B cell (primary cell): Measurements from ENCODE around the gene LARGE1. TPM values are rescaled to one million over a fixed set of nuclear protein-coding genes. Genes with fewer than 3 reads are reported as not detected.

ENCODE experiments used
- ATAC-seq: fragments of 200-7000 bp; cut with Tn5 transposase; one replicate; pipeline ENCODE4 v1.10.0; 2021; ENCODE audit warnings: low read depth, mild to moderate bottlenecking, moderate number of reproducible peaks, moderate library complexity
- CTCF ChIA-PET: fragments of 350-600 bp; sonication (Branson Sonifier 250); formaldehyde crosslinking; loops from one replicate; lab custom pipeline; 2021; ENCODE audit warnings: antibody characterized with exemption, inconsistent platforms; lab: Charles Lee
- POLR2A ChIA-PET: fragments of 350-600 bp; sonication (Branson Sonifier 250); formaldehyde crosslinking; loops from one replicate; lab custom pipeline; 2021; ENCODE audit warnings: antibody characterized with exemption; lab: Charles Lee
- DNase-seq: peaks from one replicate; pipeline ENCODE4 v3.0.0; 2013
- H2AFZ ChIP-seq: 2 replicates; pipeline ENCODE4 v1.6.1; 2012; ENCODE audit warnings: mild to moderate bottlenecking, low read depth, low read length; ENCODE audit not compliant: insufficient read depth, poor library complexity, severe bottlenecking
- H3K27ac ChIP-seq, 2 donors: 1 replicate in 1 of 2; 2 replicates in 1 of 2; pipeline ENCODE4 v1.5.1; 2012 to 2013; ENCODE audit warnings: low read length in 2 of 2, mild to moderate bottlenecking in 2 of 2, moderate library complexity in 1 of 2
- H3K27me3 ChIP-seq, 4 experiments: fragments of 200-600 bp in 1 of 4; sonication (generic) in 1 of 4; replicated peaks in 1 of 4; 1 replicate in 2 of 4; 2 replicates in 2 of 4; pipeline versions ENCODE4 v1.6.1 to v1.7.0; 2013 to 2016; ENCODE audit warnings: low read length in 3 of 4, mild to moderate bottlenecking in 2 of 4, mixed read lengths in 1 of 4, moderate library complexity in 1 of 4; ENCODE audit not compliant: insufficient read depth in 4 of 4, control insufficient read depth in 3 of 4; ENCODE audit errors: control extremely low read depth in 1 of 4
- H3K36me3 ChIP-seq, 2 experiments: replicated peaks in 1 of 2; 1 replicate in 1 of 2; 2 replicates in 1 of 2; pipeline versions ENCODE4 v1.6.1 to v1.7.1; 2013; ENCODE audit warnings: low read length in 1 of 2; ENCODE audit not compliant: insufficient read depth in 2 of 2, control insufficient read depth in 1 of 2; ENCODE audit errors: control extremely low read depth in 1 of 2, extremely low read depth in 1 of 2
- H3K4me1 ChIP-seq, 2 donors: fragments of 200-600 bp in 1 of 2; sonication (generic) in 1 of 2; 1 replicate in 1 of 2; 2 replicates in 1 of 2; pipeline versions ENCODE4 v1.5.1 to v1.6.1; 2013 to 2017; ENCODE audit warnings: low read length in 2 of 2; ENCODE audit not compliant: control insufficient read depth in 2 of 2, insufficient read depth in 2 of 2
- H3K4me2 ChIP-seq: replicated peaks from 2 replicates; pipeline ENCODE3; 2012; ENCODE audit warnings: mild to moderate bottlenecking, low read depth, low read length; ENCODE audit not compliant: poor library complexity, severe bottlenecking
- H3K4me3 ChIP-seq, 5 experiments: fragments of 200-600 bp in 1 of 5; sonication (generic) in 1 of 5; 1 replicate in 3 of 5; 2 replicates in 2 of 5; pipeline versions ENCODE4 v1.5.1 to v1.7.0; 2011 to 2016; ENCODE audit warnings: low read length in 4 of 5, mild to moderate bottlenecking in 4 of 5, low read depth in 2 of 5, control low read depth in 1 of 5, moderate library complexity in 1 of 5; ENCODE audit not compliant: insufficient read depth in 1 of 5; ENCODE audit errors: control extremely low read depth in 1 of 5, extremely low read depth in 1 of 5
- H3K79me2 ChIP-seq: fragments of 200-600 bp; sonication (generic); one replicate; pipeline ENCODE4 v1.6.0; 2016; ENCODE audit warnings: low read length; ENCODE audit not compliant: control insufficient read depth, insufficient read depth
- H3K9ac ChIP-seq: fragments of 200-600 bp; sonication (generic); 2 replicates; pipeline ENCODE4 v1.6.1; 2017; ENCODE audit warnings: mild to moderate bottlenecking, low read length, moderate library complexity
- H3K9me3 ChIP-seq, 3 donors: one replicate each; pipeline versions ENCODE4 v1.6.1 to v1.7.1; 2013; ENCODE audit warnings: low read length in 2 of 3; ENCODE audit not compliant: control insufficient read depth in 2 of 3, insufficient read depth in 1 of 3; ENCODE audit errors: control extremely low read depth in 1 of 3
- H4K20me1 ChIP-seq: 2 replicates; pipeline ENCODE4 v1.6.0; 2012; ENCODE audit warnings: mild to moderate bottlenecking, low read length; ENCODE audit not compliant: insufficient read depth, control insufficient read depth, poor library complexity, severe bottlenecking
- H3K27ac Mint-ChIP-seq: one replicate; pipeline ENCODE4 v1.8.0; 2021; ENCODE audit warnings: mixed read lengths
- H3K27me3 Mint-ChIP-seq: one replicate; pipeline ENCODE4 v1.8.0; 2021; ENCODE audit warnings: mixed read lengths
- H3K4me1 Mint-ChIP-seq: one replicate; pipeline ENCODE4 v1.8.0; 2021; ENCODE audit warnings: mixed read lengths
- H3K4me3 Mint-ChIP-seq: one replicate; pipeline ENCODE4 v1.8.0; 2021; ENCODE audit warnings: mixed read lengths
- H3K9me3 Mint-ChIP-seq: one replicate; pipeline ENCODE4 v1.8.0; 2022; ENCODE audit warnings: mixed read lengths; ENCODE audit not compliant: insufficient read depth
- CTCF ChIP-seq: fragments of 200-600 bp; IDR thresholded peaks from one replicate; pipeline ENCODE4 v1.8.0; 2022; ENCODE audit warnings: antibody characterized with exemption, mild to moderate bottlenecking
- EZH2 ChIP-seq: IDR thresholded peaks from 2 replicates; pipeline ENCODE4 v1.6.1; 2012; ENCODE audit warnings: borderline replicate concordance, low read depth, mild to moderate bottlenecking, moderate library complexity, low read length; ENCODE audit not compliant: insufficient read depth, poor library complexity, severe bottlenecking
- WGBS: methylation state at CpG from one replicate; pipeline ENCODE4 v1.1.5; 2013; ENCODE audit warnings: missing lambda C conversion rate; ENCODE audit not compliant: insufficient coverage; 5-methylcytosine and 5-hydroxymethylcytosine counted together
- intact Hi-C: fragments of 100-400 bp; cut with micrococcal nuclease; formaldehyde crosslinking; loops from one replicate; pipeline ENCODE4 v1.10.0; 2022
- polyA plus RNA-seq: library from polyadenylated mRNA; depleted of rRNA; stranded (reverse); fragments of >200 nt; gene quantifications from 2 replicates; pipeline ENCODE4 v1.2.3, GENCODE V29; 2012
- total RNA-seq, 2 donors: library from RNA; stranded (reverse); fragments of 120-200 nt in 1 of 2; gene quantifications; 1 replicate in 1 of 2; 2 replicates in 1 of 2; pipeline versions ENCODE4 v1.2.3 to v1.2.4, GENCODE V29; 2013 to 2022

LARGE1 gene
- total and polyA plus RNA-seq, 2 donors (not counting 1 experiment from before 2014, with no cell fraction given), result 20.7 to 82.0 TPM

- ATAC-seq (no peak), DNase-seq (no peak)
- no peaks in the 10 kb centered on the region for H3K27me3 ChIP-seq
- Mint-ChIP-seq H3K4me3 (no peak overlapping the region), H3K9me3 (peaks cover 3% of the 10 kb centered on the region), H3K27me3 (no peaks in the 10 kb centered on the region), H3K4me1 (peaks cover 45% of the 10 kb centered on the region), H3K27ac (no peak overlapping the region)
- H3K9me3 ChIP-seq, result peaks cover 0 to 16% (median 3%) of the 10 kb centered on the region in 3 donors
- intact Hi-C loops, result no loop called here
- no peak overlapping the region for H3K9ac ChIP-seq
- H3K36me3 ChIP-seq, result peaks cover 0 to 17% of the 10 kb centered on the region in 2 experiments
- no peak overlapping the region for H3K27ac ChIP-seq
- no peak overlapping the region for H3K4me3 ChIP-seq
- peaks cover 20 to 28% of the 10 kb centered on the region in 2 donors for H3K4me1 ChIP-seq
- H2AFZ ChIP-seq, result no peak overlapping the region
- H3K79me2 ChIP-seq, result no peaks in the 10 kb centered on the region
- no peak overlapping the region for H3K4me2 ChIP-seq
- H4K20me1 ChIP-seq, result no peaks in the 10 kb centered on the region
- TF ChIP-seq CTCF (no peak), EZH2 (no peak)
- ChIA-PET CTCF (interaction anchor here (0.7 to 0.9 kb wide), 3 partner anchors 16 to 31 kb away, joined by 3 to 4 read pairs (median 3); no protein-coding TSS in a partner anchor), POLR2A (no interaction called here)
- WGBS, result 100% methylated on average over 1 of the region's 2 CpGs
Measured at GRCh38 chr22:33330534-33330933, 589.7 kb downstream of the LARGE1 start.

- no peak for TF ChIP-seq EZH2
- no peak for TF ChIP-seq CTCF
- Histone ChIP-seq H3K9ac (no peak overlapping the region), H3K79me2 (no peaks in the 10 kb centered on the region), H3K9me3 (peaks cover 0 to 16% (median 3%) of the 10 kb centered on the region in 3 donors), H2AFZ (no peak overlapping the region), H3K27ac (peak overlapping the region in 1 of 2 donors; percentile 29), H3K36me3 (peaks cover 0 to 8% of the 10 kb centered on the region in 2 experiments), H3K4me3 (no peak overlapping the region), H3K27me3 (no peaks in the 10 kb centered on the region), H3K4me2 (no peak overlapping the region), H4K20me1 (no peaks in the 10 kb centered on the region), H3K4me1 (peaks cover 31 to 39% of the 10 kb centered on the region in 2 donors)
- ATAC-seq, result no peak
- ChIA-PET POLR2A (no interaction called here), CTCF (no interaction called here)
- intact Hi-C loops, result loop anchor here (10.0 kb wide), 1 partner anchor 55 kb away; no protein-coding TSS in a partner anchor
- peaks cover 3% of the 10 kb centered on the region for H3K9me3 Mint-ChIP-seq
- WGBS, result no CpG with 5 or more reads among the region's 3 CpGs
- H3K27ac Mint-ChIP-seq, result no peak overlapping the region
- H3K27me3 Mint-ChIP-seq, result no peaks in the 10 kb centered on the region
- no peak overlapping the region for H3K4me3 Mint-ChIP-seq
- H3K4me1 Mint-ChIP-seq, result peaks cover 57% of the 10 kb centered on the region
- no peak for DNase-seq
Measured at GRCh38 chr22:33329398-33329797, 590.9 kb downstream of the LARGE1 start.
